GM18526 (cell line): ENCODE results near the gene TMEM37.

Experiments
- POLR2A ChIP-seq: IDR thresholded peaks from 3 replicates; pipeline ENCODE4 v1.6.1; 2011; ENCODE audit not compliant: insufficient read length; ENCODE audit errors: extremely low read depth

The TMEM37 gene

GRCh38 chr2:119436993-119437772 is 5.5 kb downstream of the TMEM37 start:
- TF ChIP-seq POLR2A, result no peak

DNA sequence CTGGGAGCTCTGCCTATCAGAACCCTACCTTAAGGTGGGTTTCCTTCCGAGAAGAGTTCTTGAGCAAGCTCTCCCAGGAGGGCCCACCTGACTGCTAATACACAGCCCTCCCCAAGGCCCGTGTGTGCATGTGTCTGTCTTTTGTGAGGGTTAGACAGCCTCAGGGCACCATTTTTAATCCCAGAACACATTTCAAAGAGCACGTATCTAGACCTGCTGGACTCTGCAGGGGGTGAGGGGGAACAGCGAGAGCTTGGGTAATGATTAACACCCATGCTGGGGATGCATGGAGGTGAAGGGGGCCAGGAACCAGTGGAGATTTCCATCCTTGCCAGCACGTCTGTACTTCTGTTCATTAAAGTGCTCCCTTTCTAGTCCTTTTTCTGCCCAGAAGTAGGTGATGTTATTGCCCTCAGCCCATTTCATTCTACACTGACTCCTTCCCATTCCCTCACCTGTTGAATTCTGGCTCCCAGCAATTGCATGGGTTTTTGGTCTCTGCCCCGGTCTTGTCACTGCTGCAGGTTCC is 6.5 kb downstream of the TMEM37 start:
- no peak for TF ChIP-seq POLR2A

DNA sequence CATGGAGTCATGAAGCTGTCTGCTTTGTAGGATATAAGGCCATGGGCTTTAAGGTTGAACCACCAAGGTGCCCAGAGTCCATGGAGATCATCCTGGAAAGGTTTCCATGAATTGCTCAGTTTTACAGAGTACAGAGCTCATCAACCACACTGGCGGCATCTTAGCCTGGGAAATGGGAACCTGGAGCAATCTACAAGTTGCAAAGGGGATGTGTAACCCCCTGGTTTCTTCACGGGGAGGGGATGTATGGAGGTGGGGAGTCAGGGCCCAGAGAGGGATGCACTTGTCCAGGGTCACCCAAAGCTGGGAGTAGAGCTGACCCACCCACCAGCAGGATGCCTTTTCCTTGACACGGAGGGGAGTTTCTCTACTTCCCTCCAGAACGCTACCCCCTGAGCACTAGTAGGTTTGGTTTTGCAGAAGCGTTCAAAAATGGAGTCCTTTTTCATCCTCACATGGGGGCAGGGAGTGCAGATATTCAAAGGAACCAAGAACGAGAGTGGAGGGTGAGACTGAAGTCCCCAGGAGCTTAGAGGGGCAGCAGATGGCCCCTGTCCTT is 7.2 kb downstream of the TMEM37 start:
- TF ChIP-seq POLR2A, result no peak

GRCh38 chr2:119439574-119440500 is 8.2 kb downstream of the TMEM37 start:
- TF ChIP-seq POLR2A, result no peak

GRCh38 chr2:119440501-119440870 is 8.8 kb downstream of the TMEM37 start:
- no peak for TF ChIP-seq POLR2A

DNA sequence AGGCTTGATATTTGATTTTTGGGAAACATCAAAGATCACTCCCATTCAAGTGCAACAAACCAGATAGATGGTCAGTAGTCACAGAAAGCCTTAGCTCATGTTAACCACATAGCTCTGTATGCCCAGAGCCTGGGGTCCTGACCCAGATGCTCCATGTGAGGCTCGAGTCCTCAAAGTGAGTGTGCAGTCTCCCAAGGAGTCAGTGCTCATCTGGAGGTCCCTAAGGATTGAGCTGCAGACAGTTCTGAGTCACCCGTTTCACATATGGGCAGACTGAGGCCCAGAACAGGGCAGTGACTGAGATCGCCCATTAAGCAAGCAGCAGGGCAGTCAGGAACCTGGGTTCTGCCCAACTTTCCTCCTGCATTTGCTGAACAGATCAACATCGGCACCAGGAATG is 9.2 kb downstream of the TMEM37 start:
- no peak for TF ChIP-seq POLR2A

DNA sequence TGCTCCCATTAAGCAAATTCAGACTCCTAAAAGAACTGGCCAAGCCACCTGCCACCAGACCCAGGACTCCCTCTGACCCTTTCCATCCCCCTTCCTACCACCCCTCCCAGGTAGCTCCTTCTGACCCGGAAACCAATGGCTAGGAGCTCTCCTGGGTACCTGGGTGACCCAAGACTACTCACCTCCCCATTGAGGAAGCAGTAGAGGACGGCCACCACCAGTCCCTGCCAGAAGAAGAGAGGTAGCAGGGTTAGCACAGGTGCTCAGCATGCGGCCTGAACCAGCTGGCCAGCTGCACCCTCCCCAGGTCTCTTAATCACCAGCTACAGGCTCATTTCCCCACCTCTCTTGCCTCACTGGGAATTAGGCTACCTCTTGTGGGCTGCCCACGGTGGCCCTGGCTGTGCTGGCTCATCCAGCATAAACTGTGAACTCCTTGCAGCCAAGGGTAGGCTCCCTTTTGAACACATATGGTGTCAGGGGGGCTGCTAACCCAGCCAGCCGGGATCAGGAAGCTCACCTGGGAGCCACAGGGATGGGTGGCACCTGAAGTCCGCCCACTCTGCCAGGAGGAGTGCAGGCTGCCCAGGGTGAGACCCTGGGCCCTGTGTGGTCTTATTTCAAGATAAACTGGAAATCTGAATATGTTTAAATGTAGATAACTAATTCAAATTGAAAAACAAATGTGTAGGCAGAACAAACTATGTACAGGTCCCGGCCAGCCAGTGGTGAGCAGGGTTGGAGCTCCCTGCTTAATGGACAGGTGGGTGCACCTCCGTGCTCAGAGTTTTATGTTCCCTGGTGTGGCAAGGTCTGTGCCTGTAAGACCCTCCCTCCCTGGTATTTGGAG is 9.9 kb downstream of the TMEM37 start:
- no peak for TF ChIP-seq POLR2A

DNA sequence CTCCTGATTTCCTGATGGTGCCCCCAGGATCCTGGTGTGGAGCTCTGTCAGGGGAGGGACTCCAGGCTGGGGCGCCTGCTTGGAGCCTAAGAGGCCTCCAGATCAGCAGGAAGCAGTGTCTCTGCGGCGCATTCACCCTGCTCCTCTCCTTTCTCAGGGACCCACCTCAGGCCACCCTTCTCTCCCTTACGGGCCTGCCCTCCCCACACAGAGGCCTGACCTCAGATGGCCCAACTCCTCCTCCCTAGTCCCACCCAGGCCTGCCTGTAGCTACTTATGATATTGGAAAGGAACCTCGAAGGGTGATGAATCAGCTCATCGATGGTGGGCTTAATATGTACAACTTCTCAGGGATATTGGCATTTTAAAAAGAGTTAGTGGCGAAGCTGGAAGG is 10.6 kb downstream of the TMEM37 start:
- TF ChIP-seq POLR2A, result no peak

- TF ChIP-seq POLR2A, result no peak
Observed at GRCh38 chr2:119442850-119443249, 11.2 kb downstream of the TMEM37 start.

GRCh38 chr2:119446037-119446436 is 14.4 kb downstream of the TMEM37 start:
- TF ChIP-seq POLR2A, result no peak

- no peak for TF ChIP-seq POLR2A
Observed at GRCh38 chr2:119448427-119449141, 16.9 kb downstream of the TMEM37 start.

GRCh38 chr2:119449521-119449920 is 17.9 kb downstream of the TMEM37 start:
- TF ChIP-seq POLR2A, result no peak

DNA sequence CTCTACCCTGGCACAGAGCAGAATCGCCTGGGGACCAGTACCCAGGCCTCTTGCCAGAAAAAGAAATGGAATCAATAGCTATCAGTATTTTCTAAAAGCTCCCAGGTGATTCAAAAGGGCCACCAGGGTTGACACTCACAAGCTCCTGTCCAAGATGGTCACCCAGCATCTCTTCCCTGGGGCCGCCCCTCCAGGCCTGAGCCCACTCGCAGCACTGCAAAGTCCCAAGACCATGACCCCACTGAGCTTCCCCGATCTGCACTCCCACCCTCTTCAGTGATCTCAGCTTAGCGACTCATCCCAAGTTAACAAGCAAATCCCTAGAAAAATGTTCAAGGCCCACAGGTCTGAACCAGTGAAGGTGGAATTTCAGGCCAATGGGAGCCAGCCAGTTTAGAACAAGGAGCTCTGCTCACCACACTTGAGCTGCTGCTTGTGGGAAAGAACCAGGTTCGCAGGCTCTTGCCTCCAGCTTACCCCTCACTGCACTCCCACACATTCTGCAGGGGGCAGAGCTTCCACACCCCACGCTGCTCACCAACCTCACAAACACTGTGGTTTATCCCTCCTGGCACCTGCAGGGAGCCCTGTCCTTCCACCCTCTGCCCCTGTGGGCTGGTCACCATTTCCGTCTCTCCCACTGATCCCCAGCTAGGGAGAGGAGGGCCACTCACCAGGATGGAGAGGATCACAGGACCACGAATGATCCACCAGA is 19.8 kb downstream of the TMEM37 start:
- no peak for TF ChIP-seq POLR2A
